WERI-Rb-1 (cell line): Measurements from ENCODE around the gene MYOF.

Experiments
- DNase-seq: peaks from one replicate; pipeline ENCODE4 v3.0.0-alpha.2; 2020
- H3K27ac ChIP-seq: fragments of 250-450 bp; sonication (Bioruptor Pico); 2 replicates; pipeline ENCODE4 v1.5.1; 2020; ENCODE audit warnings: mild to moderate bottlenecking, moderate library complexity
- H3K27me3 ChIP-seq: fragments of 250-450 bp; sonication (Bioruptor Pico); 2 replicates; pipeline ENCODE4 v1.5.1; 2021; ENCODE audit warnings: mild to moderate bottlenecking, low read depth, moderate library complexity; ENCODE audit not compliant: insufficient read depth, severe bottlenecking
- H3K36me3 ChIP-seq: fragments of 250-450 bp; sonication (Bioruptor Pico); 2 replicates; pipeline ENCODE4 v1.5.1; 2020; ENCODE audit warnings: mild to moderate bottlenecking, moderate library complexity
- H3K4me3 ChIP-seq: 2 replicates; pipeline ENCODE4 v1.5.1; 2011; ENCODE audit warnings: low read depth, mild to moderate bottlenecking, control low read depth, low read length
- H3K9me3 ChIP-seq: fragments of 250-450 bp; sonication (Bioruptor Pico); 2 replicates; pipeline ENCODE4 v1.5.1; 2021; ENCODE audit warnings: mild to moderate bottlenecking, moderate library complexity; ENCODE audit not compliant: severe bottlenecking
- TF ChIP-seq, protein P1 (sequence below): IDR thresholded peaks from 2 replicates; pipeline ENCODE4 v1.5.1; 2011; ENCODE audit warnings: low read depth, mild to moderate bottlenecking, control low read depth, inconsistent platforms, low read length

The MYOF gene

DNA sequence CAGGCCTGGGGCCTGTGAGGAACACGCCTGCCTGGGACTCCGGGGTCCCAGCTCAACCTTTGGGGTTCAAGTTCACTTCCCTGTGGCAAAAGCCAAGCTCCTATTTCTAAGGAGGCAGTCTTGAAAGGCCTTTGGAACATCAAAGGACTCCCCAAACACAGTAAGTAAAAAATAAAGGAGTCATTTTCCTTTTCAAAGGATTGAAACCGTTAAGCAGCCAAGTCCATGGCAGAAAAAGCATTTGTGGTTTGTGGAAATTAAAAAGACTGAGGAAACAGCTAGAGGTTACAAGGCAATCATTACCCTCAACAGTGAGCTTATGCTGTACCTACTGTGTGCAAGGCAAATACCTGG is 200.8 kb downstream of the MYOF start:
- Histone ChIP-seq H3K27ac (peak overlapping the region; percentile 53), H3K27me3 (no peaks in the 10 kb centered on the region), H3K36me3 (no peaks in the 10 kb centered on the region), H3K9me3 (no peaks in the 10 kb centered on the region), H3K4me3 (no peak overlapping the region)
- DNase-seq, result no peak
- TF ChIP-seq, protein P1, sequence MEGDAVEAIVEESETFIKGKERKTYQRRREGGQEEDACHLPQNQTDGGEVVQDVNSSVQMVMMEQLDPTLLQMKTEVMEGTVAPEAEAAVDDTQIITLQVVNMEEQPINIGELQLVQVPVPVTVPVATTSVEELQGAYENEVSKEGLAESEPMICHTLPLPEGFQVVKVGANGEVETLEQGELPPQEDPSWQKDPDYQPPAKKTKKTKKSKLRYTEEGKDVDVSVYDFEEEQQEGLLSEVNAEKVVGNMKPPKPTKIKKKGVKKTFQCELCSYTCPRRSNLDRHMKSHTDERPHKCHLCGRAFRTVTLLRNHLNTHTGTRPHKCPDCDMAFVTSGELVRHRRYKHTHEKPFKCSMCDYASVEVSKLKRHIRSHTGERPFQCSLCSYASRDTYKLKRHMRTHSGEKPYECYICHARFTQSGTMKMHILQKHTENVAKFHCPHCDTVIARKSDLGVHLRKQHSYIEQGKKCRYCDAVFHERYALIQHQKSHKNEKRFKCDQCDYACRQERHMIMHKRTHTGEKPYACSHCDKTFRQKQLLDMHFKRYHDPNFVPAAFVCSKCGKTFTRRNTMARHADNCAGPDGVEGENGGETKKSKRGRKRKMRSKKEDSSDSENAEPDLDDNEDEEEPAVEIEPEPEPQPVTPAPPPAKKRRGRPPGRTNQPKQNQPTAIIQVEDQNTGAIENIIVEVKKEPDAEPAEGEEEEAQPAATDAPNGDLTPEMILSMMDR, result no peak

DNA sequence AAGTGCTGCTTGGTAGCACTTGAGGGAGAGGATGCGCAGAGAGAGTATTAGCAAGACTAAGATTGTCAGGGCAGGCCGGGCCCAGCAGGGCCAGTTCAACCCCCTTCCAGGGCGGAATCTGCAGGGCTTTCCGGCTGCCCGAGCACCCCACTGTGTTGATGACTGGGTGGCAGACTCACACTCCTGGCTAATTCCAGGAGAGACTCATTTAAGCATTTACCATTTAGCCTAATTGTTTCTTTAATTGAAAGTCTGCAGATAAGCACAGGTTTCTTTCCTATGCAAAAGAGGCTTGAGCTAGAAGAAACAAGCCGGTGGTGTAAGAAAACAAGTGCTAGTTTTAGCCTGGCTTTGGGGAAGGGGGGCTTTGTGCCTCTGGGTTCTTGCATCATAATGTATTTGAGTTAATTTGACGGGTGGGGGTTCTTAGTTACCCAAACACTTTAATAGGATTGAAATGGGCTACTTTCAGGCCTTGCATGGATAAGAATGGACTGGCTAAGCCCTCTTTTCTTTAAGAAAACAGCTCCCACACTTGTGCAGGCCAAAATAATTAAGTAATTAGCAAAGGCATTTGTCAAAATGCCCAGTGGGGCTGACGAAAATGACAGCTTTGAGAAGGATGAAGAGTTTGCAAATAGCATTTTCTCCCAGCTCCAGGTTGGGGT is 201.3 kb downstream of the MYOF start:
- Histone ChIP-seq H3K9me3 (no peaks in the 10 kb centered on the region), H3K27ac (peak overlapping the region; percentile 53), H3K36me3 (no peaks in the 10 kb centered on the region), H3K4me3 (no peak overlapping the region), H3K27me3 (no peaks in the 10 kb centered on the region)
- TF ChIP-seq, protein P1, result no peak
- peak; percentile 79 for DNase-seq

DNA sequence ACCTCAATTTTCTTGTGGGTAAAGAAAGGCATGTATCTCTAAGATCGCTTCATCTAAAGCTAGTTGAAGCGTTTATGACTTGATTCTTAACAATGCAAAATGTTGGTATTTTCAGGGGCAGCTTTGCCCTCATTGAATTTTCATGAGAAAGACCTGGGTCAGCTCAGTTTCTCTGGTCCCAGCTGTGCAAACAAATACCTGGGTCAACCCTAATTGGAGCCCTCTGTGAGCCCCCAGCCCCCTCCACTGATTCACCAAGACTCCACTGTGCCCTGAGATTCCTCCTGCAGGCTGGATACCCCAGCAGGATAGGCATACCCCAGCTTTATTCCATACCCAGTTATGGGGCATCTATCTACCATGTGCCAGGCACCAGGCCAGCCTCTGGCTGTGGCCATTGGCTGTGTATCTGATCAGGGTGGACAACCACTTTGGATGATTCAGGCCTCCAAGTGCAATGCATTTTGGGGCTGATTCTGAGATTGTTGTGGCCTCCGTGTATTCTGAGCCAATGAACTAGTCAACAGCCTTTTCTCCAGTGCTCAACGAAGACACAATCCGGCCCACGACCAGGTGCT is 201.9 kb downstream of the MYOF start:
- peak overlapping the region; percentile 53 for H3K27ac ChIP-seq
- no peaks in the 10 kb centered on the region for H3K27me3 ChIP-seq
- no peaks in the 10 kb centered on the region for H3K36me3 ChIP-seq
- H3K4me3 ChIP-seq, result no peak overlapping the region
- TF ChIP-seq, protein P1, result no peak
- DNase-seq, result no peak
- no peaks in the 10 kb centered on the region for H3K9me3 ChIP-seq

DNA sequence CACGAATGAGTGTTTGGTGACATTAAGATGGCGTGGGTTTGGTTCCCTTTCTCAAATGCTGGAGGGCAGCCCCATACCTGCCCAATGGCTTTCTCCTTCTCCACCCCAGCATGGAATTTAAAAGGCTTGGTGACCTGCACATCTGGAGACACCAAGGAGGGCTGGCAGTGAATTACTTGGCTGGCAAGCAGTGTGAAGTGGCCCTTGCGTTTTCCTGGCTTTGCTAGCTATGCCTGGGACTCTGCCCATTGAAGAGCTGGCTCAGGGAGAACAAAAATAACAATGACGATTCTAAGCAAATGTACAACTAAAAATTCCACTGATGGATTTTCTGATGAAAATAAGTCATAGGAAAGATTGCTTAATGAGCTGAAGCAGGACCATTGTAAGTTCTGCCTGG is 204.8 kb downstream of the MYOF start:
- no peaks in the 10 kb centered on the region for H3K36me3 ChIP-seq
- H3K27ac ChIP-seq, result no peak overlapping the region
- TF ChIP-seq, protein P1, result no peak
- H3K4me3 ChIP-seq, result no peak overlapping the region
- H3K9me3 ChIP-seq, result no peaks in the 10 kb centered on the region
- DNase-seq, result no peak
- no peaks in the 10 kb centered on the region for H3K27me3 ChIP-seq

DNA sequence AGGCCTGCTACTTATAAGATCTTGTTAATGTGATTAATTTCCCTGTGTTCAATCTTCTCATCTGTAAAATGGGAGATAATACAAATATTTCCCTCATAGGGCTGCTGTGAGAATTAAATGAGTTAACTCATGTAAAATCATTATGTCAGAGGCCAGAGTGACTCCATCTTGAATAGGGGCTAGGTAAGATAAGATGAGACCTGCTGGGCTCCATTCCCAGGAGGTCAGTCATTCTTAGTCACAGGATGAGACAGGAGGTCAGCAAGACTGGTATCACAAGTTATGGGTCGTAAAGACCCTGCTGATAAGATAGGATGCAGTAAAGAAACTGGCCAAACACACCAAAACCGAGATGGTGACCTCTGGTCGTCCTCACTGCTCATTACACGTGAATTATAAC is 207.7 kb downstream of the MYOF start:
- Histone ChIP-seq H3K9me3 (peaks cover 1% of the 10 kb centered on the region), H3K27me3 (no peaks in the 10 kb centered on the region), H3K4me3 (no peak overlapping the region), H3K36me3 (no peaks in the 10 kb centered on the region), H3K27ac (no peak overlapping the region)
- TF ChIP-seq, protein P1, result no peak
- DNase-seq, result no peak
